NCI-H1417 (cell line): ENCODE results near the gene URI1.
"Not testable (repeated sequence)": the region's sequence is repeated elsewhere in the genome, so short reads cannot be mapped to it uniquely, and the experiment has no call there.

ENCODE experiments used
- DNase-seq, 3 experiments: peaks; one replicate each; lab custom pipeline; 2025; lab: John Stamatoyannopoulos, UW

Gene URI1

GRCh38 chr19:29942404-29943261 is 594 bp downstream of the URI1 start:
- DNase-seq: peak; percentile 70 to 76 (median 72)

DNA sequence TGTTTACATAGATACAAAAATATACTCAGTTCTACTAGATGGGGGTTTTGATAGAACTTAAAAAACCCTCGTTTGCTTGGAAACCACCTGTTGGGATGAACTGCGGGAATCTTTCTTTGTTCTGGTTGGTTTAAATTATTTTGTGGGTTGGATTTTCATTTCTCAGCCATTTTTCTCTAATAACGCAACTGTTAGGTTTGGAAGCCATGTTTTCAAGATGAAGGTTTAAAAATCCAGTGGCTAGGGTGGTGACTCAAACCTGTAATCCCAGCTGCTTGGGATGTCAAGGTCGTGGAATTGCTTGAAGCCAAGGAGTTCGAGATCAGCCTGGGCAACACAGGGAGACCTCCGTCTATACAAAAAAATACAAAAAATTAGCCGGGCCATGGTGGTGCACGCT is 1.6 kb downstream of the URI1 start:
- DNase-seq: no peak

- DNase-seq: no peak
Measured at GRCh38 chr19:29944390-29945012, 2.5 kb downstream of the URI1 start.

DNA sequence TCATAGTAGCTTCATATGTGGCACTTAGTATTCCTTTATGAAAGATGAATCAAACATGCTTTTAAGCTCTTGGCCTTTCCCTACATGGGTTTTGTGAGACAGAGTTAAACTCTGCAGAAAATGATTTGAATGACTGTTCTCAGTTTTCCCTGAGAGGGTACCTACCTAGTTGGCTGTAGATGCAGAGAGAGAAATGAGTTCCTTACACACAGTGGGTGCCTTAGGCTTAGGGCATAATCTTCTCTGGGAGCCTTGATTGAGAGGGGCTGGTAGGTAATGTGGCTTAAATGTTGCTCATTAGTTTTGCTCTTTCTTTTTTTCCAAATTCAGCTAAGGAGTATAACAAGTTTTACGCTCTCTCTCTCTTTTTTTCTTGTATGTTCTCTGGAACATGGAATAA is 3.0 kb downstream of the URI1 start:
- no peak for DNase-seq

DNA sequence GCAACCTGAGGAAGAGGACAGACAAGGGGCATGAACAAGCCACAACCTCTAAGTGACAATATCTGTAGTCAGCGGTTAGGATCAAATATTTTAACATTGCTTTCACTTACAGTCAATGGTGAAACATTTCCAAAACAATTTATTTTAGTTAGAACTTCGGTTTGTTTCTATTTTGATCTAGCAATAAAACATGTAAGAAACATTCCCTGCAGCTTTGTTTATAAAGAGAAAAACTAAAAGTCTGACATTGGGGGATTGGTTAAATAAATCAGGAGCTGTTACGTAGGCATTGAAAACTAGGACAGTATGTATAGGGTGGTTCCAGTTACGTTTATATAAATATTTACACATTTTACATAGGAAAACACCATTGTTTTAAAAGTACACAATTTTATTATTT is 3.4 kb downstream of the URI1 start:
- DNase-seq: no peak

DNA sequence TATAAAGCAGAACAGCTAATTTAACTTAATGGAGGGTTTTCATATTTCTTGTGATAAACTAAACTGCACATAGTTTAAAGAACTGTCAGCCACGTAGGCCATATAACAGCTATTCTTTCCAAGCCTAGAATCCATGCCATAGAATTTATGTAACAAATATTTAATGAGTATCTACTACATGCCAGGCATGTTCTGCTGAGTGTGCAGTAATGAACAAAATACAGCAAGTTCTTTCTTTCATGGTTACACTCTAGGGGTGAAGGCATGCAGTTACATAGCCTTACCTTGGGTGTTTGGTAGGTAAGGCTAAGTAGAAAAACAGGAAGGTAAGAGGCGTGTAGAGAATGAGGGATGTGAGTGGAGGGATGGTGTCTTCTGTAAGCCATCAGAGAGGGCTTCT is 4.6 kb downstream of the URI1 start:
- no peak for DNase-seq

GRCh38 chr19:29947871-29948270 is 5.8 kb downstream of the URI1 start:
- no peak for DNase-seq

- not testable (repeated sequence) for DNase-seq
Measured at GRCh38 chr19:29948759-29949470, 6.9 kb downstream of the URI1 start.

DNA sequence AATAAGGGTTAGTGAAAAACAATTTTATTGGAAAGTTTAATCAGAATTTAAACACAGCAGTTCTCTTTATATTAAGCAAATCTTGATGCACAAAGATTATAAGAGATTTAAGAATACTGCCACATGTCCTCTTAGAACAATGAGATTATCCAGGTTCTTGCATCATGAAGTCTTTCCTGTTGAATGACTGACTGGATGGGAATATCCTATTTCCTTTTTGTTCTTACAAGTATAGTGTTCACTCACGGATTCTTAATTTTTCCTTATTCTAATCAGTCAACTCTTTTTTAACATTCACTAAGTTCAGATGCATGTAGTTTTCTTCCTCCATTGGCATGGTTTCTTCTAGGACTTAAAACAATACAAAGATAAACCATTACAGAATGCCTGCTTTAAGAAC is 10.1 kb downstream of the URI1 start:
- DNase-seq: no peak

DNA sequence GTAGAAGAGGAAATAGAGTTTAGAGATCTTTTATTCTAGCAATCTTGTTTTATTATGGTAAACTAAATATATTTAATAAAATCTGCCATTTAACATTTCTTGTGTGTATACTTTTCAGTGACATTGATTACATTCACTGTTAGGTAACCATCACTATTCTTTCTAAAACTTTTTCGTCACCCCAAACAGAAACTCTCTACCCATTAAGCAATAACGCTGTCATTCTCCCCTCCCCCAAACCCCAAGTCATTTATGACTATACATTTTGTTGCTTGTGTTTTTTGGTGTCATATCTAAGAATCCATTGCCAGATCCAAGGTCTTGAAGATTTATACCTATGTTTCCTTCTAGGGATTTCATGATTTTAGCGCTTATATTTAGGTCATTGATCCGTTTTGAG is 10.6 kb downstream of the URI1 start:
- DNase-seq: no peak

- DNase-seq: no peak
Measured at GRCh38 chr19:29953352-29954247, 11.6 kb downstream of the URI1 start.

- no peak for DNase-seq
Measured at GRCh38 chr19:29956855-29957254, 14.8 kb downstream of the URI1 start.

GRCh38 chr19:29961311-29961710 is 19.3 kb downstream of the URI1 start:
- DNase-seq: no peak

GRCh38 chr19:29962793-29963192 is 20.8 kb downstream of the URI1 start:
- DNase-seq: no peak

DNA sequence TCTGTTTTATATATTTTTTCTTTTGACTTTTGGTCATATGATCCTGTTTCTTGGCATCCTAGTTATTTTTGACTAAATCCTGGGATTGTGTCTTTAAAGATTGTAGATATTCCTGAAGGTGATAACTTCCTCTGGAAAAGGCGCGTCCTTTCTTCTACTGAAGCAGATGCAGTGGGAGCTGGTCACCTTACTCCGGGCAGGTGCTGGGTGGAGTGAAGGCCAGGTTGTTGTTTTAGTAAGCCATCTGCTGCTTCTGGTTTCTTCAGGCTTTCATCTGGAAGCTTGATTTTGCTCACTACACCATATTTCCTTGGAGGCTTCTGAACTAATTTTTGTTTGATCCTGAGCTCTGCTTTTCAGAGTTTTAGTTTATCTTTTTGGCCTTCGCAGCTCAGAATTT is 21.5 kb downstream of the URI1 start:
- no peak for DNase-seq

DNA sequence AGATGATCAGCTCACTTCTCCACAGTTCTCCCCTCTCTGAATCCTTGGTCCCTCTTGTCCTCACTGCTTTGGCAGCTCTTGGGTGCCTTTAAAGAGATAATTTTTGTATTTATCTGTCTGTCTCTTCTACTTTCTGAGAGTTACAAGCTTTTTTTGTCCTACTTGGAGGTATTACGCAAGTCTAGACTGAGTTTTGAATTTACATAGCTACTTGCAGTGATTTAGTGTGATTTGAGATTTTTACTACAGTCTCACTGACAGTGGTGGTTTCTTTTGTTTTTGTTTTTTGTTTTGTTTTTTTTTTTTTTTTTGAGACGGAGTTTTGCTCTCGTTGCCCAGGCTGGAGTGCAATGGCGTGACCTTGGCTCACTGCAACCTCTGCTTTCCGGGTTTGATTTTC is 22.1 kb downstream of the URI1 start:
- DNase-seq: no peak

GRCh38 chr19:29965492-29965891 is 23.5 kb downstream of the URI1 start:
- DNase-seq: no peak

DNA sequence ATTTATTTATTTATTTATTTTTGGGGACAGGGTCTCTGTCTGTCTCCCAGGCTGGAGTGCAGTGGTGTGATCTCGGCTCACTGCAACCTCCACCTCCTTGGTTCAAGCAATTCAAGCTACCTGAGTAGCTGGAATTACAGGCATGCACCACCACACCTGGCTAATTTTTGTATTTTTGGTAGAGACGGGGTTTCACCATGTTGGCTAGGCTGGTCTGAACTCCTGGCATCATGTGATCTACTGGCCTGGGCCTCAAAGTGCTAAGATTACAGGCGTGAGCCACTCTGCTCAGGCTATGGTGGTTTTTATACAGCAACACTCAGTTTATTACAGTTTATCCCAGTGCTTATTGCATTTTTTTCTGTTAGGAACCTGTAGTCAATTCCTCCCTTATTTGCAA is 24.1 kb downstream of the URI1 start:
- not testable (repeated sequence) for DNase-seq

GRCh38 chr19:29966588-29967249 is 24.7 kb downstream of the URI1 start:
- DNase-seq: no peak

GRCh38 chr19:29967623-29968022 is 25.6 kb downstream of the URI1 start:
- DNase-seq: no peak

- DNase-seq: no peak
Measured at GRCh38 chr19:29969891-29970290, 27.9 kb downstream of the URI1 start.
